ENCODE data around the gene AAMP. TPM values are rescaled to one million over a fixed set of nuclear protein-coding genes. Genes with fewer than 3 reads are reported as not detected.

The AAMP gene
- total and polyA plus RNA-seq, 2 donors (not counting 3 experiments of a cell fraction or from before 2014, with no cell fraction given), result 69.3 to 84.4 TPM

DNA sequence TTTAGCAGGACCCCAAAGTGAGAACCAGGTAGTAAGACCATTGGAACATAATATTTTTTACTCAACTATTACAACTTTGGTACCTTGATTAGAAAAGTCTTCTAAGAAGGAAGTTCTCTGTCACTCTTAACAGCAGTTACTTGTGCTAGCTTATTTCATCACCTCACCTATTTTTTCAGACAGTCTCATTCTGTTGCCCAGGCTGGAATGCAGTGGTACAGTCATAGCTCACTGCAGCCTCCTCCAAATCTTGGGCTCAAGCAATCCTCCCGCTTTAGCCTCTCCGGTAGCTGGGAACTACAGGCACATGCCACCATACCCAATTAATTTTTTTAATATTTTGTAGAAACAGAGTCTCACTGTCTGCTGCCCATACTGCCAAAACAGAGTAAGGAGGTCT, 34.9 kb downstream of the AAMP start:
- peaks cover 44% of the 10 kb centered on the region for H3K79me2 ChIP-seq (ENCODE audit: control insufficient read depth, insufficient read depth, low read length)
- no peak for TF ChIP-seq MYC (IDR thresholded peaks at IDR 0.05; ENCODE audit: low read depth, low read length)
- no peak for FAIRE-seq
- peaks cover 39 to 41% of the 10 kb centered on the region in 2 experiments for H3K36me3 ChIP-seq (ENCODE audit: control insufficient read depth in 2 of 2, extremely low read depth in 1 of 2, insufficient read depth in 2 of 2, low read length in 2 of 2)
- no peak overlapping the region for H3K4me2 ChIP-seq (ENCODE audit: insufficient read depth, low read length)
- ChIA-PET CTCF (no interaction called here), POLR2A (no interaction called here)
- H3K9me1 ChIP-seq (replicated peaks; ENCODE audit: control insufficient read depth, extremely low read depth, insufficient read depth, low read length), result no peaks in the 10 kb centered on the region
- H3K27ac ChIP-seq (ENCODE audit: insufficient read depth, low read depth, low read length), result no peak overlapping the region
- no TSS peak for BruUV-seq (replicated peaks)
- no peaks in the 10 kb centered on the region for H3K9me3 ChIP-seq (replicated peaks; ENCODE audit: control insufficient read depth, insufficient read depth, low read length)
- H3K27me3 ChIP-seq (ENCODE audit: control insufficient read depth in 2 of 2, insufficient read depth in 2 of 2, low read length in 2 of 2), result no peaks in the 10 kb centered on the region
- H4K20me1 ChIP-seq (replicated peaks; ENCODE audit: control insufficient read depth, extremely low read depth, insufficient read depth, low read length), result no peaks in the 10 kb centered on the region
- H3K4me3 ChIP-seq (replicated peaks in 1 of 3; ENCODE audit: insufficient read depth in 1 of 3, low read depth in 1 of 3, low read length in 3 of 3), result no peak overlapping the region
- no peak overlapping the region for H2AFZ ChIP-seq (ENCODE audit: low read depth, low read length)
- DNase-seq (ENCODE audit: low read depth, low spot score), result no peak
- intact Hi-C loops (cut with micrococcal nuclease) (no loop called here), dilution Hi-C loops (cut with MboI; ENCODE audit: extremely low pct_ligation_motif_present, low sequenced_read_pairs) (no loop called here)
- H3K4me1 ChIP-seq (ENCODE audit: control insufficient read depth, extremely low read depth, insufficient read depth, low read length), result peaks cover 8% of the 10 kb centered on the region
- H3K9ac ChIP-seq (replicated peaks; ENCODE audit: extremely low read depth, insufficient read depth, low read length), result no peak overlapping the region

DNA sequence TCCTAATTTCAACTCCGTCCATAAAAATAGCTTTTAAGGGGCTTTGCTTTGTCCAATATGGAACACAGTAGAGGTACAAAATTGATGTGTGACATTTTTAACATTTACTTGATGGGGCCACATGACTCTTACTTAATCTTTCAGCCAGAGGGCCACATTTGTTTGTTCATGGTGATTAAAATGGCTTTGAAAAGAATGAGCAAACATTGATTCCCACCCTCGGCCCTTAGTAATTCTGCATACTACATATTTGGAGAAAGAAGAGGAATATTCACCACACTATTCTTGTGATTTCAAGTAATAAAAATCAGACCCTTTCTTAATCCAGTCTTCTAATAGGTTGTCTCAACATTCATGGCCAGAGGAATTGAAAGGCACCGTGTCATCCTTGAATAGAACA, 35.4 kb downstream of the AAMP start:
- H3K4me2 ChIP-seq (ENCODE audit: insufficient read depth, low read length), result no peak overlapping the region
- DNase-seq (ENCODE audit: low read depth, low spot score) (no peak), FAIRE-seq (no peak)
- TF ChIP-seq, protein P1, sequence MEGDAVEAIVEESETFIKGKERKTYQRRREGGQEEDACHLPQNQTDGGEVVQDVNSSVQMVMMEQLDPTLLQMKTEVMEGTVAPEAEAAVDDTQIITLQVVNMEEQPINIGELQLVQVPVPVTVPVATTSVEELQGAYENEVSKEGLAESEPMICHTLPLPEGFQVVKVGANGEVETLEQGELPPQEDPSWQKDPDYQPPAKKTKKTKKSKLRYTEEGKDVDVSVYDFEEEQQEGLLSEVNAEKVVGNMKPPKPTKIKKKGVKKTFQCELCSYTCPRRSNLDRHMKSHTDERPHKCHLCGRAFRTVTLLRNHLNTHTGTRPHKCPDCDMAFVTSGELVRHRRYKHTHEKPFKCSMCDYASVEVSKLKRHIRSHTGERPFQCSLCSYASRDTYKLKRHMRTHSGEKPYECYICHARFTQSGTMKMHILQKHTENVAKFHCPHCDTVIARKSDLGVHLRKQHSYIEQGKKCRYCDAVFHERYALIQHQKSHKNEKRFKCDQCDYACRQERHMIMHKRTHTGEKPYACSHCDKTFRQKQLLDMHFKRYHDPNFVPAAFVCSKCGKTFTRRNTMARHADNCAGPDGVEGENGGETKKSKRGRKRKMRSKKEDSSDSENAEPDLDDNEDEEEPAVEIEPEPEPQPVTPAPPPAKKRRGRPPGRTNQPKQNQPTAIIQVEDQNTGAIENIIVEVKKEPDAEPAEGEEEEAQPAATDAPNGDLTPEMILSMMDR (IDR thresholded peaks at IDR 0.05; ENCODE audit: extremely low read depth in 1 of 2, insufficient read depth in 1 of 2, low read depth in 1 of 2, low read length in 2 of 2), result no peak
- TF ChIP-seq GATA2 (IDR thresholded peaks at IDR 0.05; ENCODE audit: insufficient read depth, insufficient read length, low read depth, low read length) (no peak), EZH2 (IDR thresholded peaks at IDR 0.05; ENCODE audit: borderline replicate concordance, low read depth, low read length, severe bottlenecking) (no peak), FOS (IDR thresholded peaks at IDR 0.05; ENCODE audit: borderline replicate concordance, insufficient read depth, low read length) (no peak), POLR2A (IDR thresholded peaks at IDR 0.05; ENCODE audit: low read depth, low read length) (no peak), MYC (IDR thresholded peaks at IDR 0.05; ENCODE audit: low read depth, low read length) (no peak), POLR2AphosphoS5 (IDR thresholded peaks at IDR 0.05; ENCODE audit: insufficient read depth, low read depth, low read length) (no peak), JUN (IDR thresholded peaks at IDR 0.05; ENCODE audit: borderline replicate concordance, insufficient read depth, insufficient read length, low read depth) (no peak)
- TF ChIP-seq, protein P2, sequence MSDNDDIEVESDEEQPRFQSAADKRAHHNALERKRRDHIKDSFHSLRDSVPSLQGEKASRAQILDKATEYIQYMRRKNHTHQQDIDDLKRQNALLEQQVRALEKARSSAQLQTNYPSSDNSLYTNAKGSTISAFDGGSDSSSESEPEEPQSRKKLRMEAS (IDR thresholded peaks at IDR 0.05; ENCODE audit: insufficient read depth, insufficient read length), result no peak
- CTCF ChIA-PET, result no interaction called here
- H3K4me1 ChIP-seq (ENCODE audit: control insufficient read depth, extremely low read depth, insufficient read depth, low read length), result peaks cover 13% of the 10 kb centered on the region
- H3K79me2 ChIP-seq (ENCODE audit: control insufficient read depth, insufficient read depth, low read length), result peaks cover 48% of the 10 kb centered on the region
- intact Hi-C loops (cut with micrococcal nuclease) (no loop called here), dilution Hi-C loops (cut with MboI; ENCODE audit: extremely low pct_ligation_motif_present, low sequenced_read_pairs) (no loop called here)
- H3K9ac ChIP-seq (replicated peaks; ENCODE audit: extremely low read depth, insufficient read depth, low read length), result no peak overlapping the region
- no peaks in the 10 kb centered on the region for H3K27me3 ChIP-seq (ENCODE audit: control insufficient read depth in 2 of 2, insufficient read depth in 2 of 2, low read length in 2 of 2)
- H3K4me3 ChIP-seq (replicated peaks in 1 of 3; ENCODE audit: insufficient read depth in 1 of 3, low read depth in 1 of 3, low read length in 3 of 3), result no peak overlapping the region
- H4K20me1 ChIP-seq (replicated peaks; ENCODE audit: control insufficient read depth, extremely low read depth, insufficient read depth, low read length), result no peaks in the 10 kb centered on the region
- no peak overlapping the region for H3K27ac ChIP-seq (ENCODE audit: insufficient read depth, low read depth, low read length)
- H2AFZ ChIP-seq (ENCODE audit: low read depth, low read length), result no peak overlapping the region
- POLR2A ChIA-PET, result no interaction called here
- no peaks in the 10 kb centered on the region for H3K9me1 ChIP-seq (replicated peaks; ENCODE audit: control insufficient read depth, extremely low read depth, insufficient read depth, low read length)
- no peaks in the 10 kb centered on the region for H3K9me3 ChIP-seq (replicated peaks; ENCODE audit: control insufficient read depth, insufficient read depth, low read length)
- no TSS peak for BruUV-seq (replicated peaks)
- H3K36me3 ChIP-seq (ENCODE audit: control insufficient read depth in 2 of 2, extremely low read depth in 1 of 2, insufficient read depth in 2 of 2, low read length in 2 of 2), result peaks cover 41% of the 10 kb centered on the region in 2 experiments

Measured in endothelial cell of umbilical vein (primary cell).